Vagina (tissue), 2 donors: ENCODE measurements around the gene RAP1B.

Source experiments
- POLR2A ChIP-seq, 2 donors: fragments of 450-650 bp; IDR thresholded peaks; one replicate each; pipeline ENCODE4 v1.6.1; 2017; ENCODE audit warnings: antibody characterized with exemption in 2 of 2, mild to moderate bottlenecking in 2 of 2, moderate library complexity in 2 of 2
- TF ChIP-seq, protein P1 (sequence below), 3 experiments: fragments of 450-650 bp in 2 of 3; fragments of 200-600 bp in 1 of 3; sonication (generic) in 1 of 3; IDR thresholded peaks; one replicate each; pipeline ENCODE4 v1.5.1; 2017 to 2019; ENCODE audit warnings: antibody characterized with exemption in 3 of 3, mild to moderate bottlenecking in 2 of 3, moderate library complexity in 2 of 3

DNA sequence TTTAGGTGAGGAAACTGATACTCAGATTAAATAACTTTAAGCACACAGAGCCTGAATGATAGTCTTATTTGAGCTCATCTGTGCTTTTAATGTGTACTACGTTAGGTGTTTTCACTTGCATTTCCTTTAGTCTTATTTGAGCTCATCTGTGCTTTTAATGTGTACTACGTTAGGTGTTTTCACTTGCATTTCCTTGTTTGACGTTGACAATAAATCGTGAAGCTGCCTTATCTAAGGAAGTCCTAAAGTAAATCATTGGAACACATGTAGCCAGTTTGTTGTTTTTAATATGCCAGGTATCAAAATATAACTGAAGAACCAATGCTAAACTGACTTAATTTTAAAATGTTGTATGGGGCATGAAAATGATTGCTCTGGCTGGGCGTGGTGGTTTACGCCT, 2.0 kb downstream of the RAP1B start:
- TF ChIP-seq, protein P1, sequence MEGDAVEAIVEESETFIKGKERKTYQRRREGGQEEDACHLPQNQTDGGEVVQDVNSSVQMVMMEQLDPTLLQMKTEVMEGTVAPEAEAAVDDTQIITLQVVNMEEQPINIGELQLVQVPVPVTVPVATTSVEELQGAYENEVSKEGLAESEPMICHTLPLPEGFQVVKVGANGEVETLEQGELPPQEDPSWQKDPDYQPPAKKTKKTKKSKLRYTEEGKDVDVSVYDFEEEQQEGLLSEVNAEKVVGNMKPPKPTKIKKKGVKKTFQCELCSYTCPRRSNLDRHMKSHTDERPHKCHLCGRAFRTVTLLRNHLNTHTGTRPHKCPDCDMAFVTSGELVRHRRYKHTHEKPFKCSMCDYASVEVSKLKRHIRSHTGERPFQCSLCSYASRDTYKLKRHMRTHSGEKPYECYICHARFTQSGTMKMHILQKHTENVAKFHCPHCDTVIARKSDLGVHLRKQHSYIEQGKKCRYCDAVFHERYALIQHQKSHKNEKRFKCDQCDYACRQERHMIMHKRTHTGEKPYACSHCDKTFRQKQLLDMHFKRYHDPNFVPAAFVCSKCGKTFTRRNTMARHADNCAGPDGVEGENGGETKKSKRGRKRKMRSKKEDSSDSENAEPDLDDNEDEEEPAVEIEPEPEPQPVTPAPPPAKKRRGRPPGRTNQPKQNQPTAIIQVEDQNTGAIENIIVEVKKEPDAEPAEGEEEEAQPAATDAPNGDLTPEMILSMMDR (IDR thresholded peaks at IDR 0.05), result no peak
- no peak for TF ChIP-seq POLR2A (IDR thresholded peaks at IDR 0.05)
